OCI-LY7 (cell line): ENCODE measurements around the gene GALNT6.

Experiments used
- CTCF ChIP-seq: fragments of 200-600 bp; sonication (generic); conservative IDR thresholded peaks from 2 replicates; pipeline ENCODE4 v1.5.1; 2014; ENCODE audit warnings: mild to moderate bottlenecking, antibody characterized with exemption, low read length, moderate library complexity, mixed read lengths
- EZH2phosphoT487 ChIP-seq: fragments of 200-600 bp; sonication (generic); IDR thresholded peaks from 2 replicates; pipeline ENCODE4 v1.6.1; 2018; ENCODE audit warnings: low read depth, borderline replicate concordance, mild to moderate bottlenecking, mixed run types, antibody characterized with exemption, low read length, moderate library complexity, mixed read lengths

GRCh38 chr12:51368640-51369517 is 22.3 kb downstream of the GALNT6 start:
- no peak for TF ChIP-seq CTCF
- no peak for TF ChIP-seq EZH2phosphoT487
